Measurements from ENCODE around the gene CKLF. TPM values are rescaled to one million over a fixed set of nuclear protein-coding genes. Genes with fewer than 3 reads are reported as not detected.

Gene CKLF
- polyA plus RNA-seq, 3 donors from 2014 or later = 226 to 318 (median 229) TPM

GRCh38 chr16:66521951-66522771, 30.2 kb upstream of the CKLF start:
- Mint-ChIP-seq H3K36me3 (peaks cover 0 to 4% (median 0%) of the 10 kb centered on the region in 3 donors), H3K27me3 (ENCODE audit: low read depth in 3 of 3) (peaks cover 6 to 13% (median 8%) of the 10 kb centered on the region in 3 donors), H3K4me3 (peak overlapping the region; percentile 67 to 84 (median 80)), H3K27ac (peak overlapping the region; percentile 89 to 97 (median 93)), H3K4me1 (peaks cover 85 to 96% of the 10 kb centered on the region in 2 donors), H3K9me3 (no peaks in the 10 kb centered on the region)
- DNase-seq = peak; percentile 78 to 82 (median 80)

GRCh38 chr16:66522816-66523590, 29.4 kb upstream of the CKLF start:
- no peak for DNase-seq
- Mint-ChIP-seq H3K9me3 (no peaks in the 10 kb centered on the region), H3K36me3 (peaks cover 0 to 7% (median 0%) of the 10 kb centered on the region in 3 donors), H3K27ac (peak overlapping the region; percentile 89 to 97 (median 93)), H3K4me3 (peak overlapping the region; percentile 67 to 81 (median 80)), H3K4me1 (peaks cover 77 to 93% of the 10 kb centered on the region in 2 donors), H3K27me3 (ENCODE audit: low read depth in 3 of 3) (peaks cover 6 to 12% (median 8%) of the 10 kb centered on the region in 3 donors)

GRCh38 chr16:66523861-66524354, 28.5 kb upstream of the CKLF start:
- Mint-ChIP-seq H3K4me1 (peaks cover 69 to 86% of the 10 kb centered on the region in 2 donors), H3K27me3 (ENCODE audit: low read depth in 3 of 3) (peaks cover 6 to 12% (median 8%) of the 10 kb centered on the region in 3 donors), H3K4me3 (peak overlapping the region; percentile 67 to 81 (median 78)), H3K36me3 (peaks cover 0 to 14% (median 2%) of the 10 kb centered on the region in 3 donors), H3K27ac (peak overlapping the region; percentile 89 to 97 (median 93)), H3K9me3 (no peaks in the 10 kb centered on the region)
- peak; percentile 57 to 63 (median 60) for DNase-seq

GRCh38 chr16:66524601-66525164, 27.7 kb upstream of the CKLF start:
- peaks cover 64 to 80% of the 10 kb centered on the region in 2 donors for H3K4me1 Mint-ChIP-seq

GRCh38 chr16:66525396-66526180, 26.8 kb upstream of the CKLF start:
- peaks cover 6 to 12% (median 8%) of the 10 kb centered on the region in 3 donors for H3K27me3 Mint-ChIP-seq (ENCODE audit: low read depth in 3 of 3)
- peak overlapping the region in 2 of 5 donors; percentile 15 to 21 for H3K4me3 Mint-ChIP-seq
- peak in 2 of 3 donors; percentile 37 to 42 for DNase-seq
- peaks cover 0 to 1% (median 0%) of the 10 kb centered on the region in 6 donors for H3K9me3 Mint-ChIP-seq
- H3K36me3 Mint-ChIP-seq = peaks cover 4 to 24% (median 9%) of the 10 kb centered on the region in 3 donors
- H3K4me1 Mint-ChIP-seq = peaks cover 55 to 71% of the 10 kb centered on the region in 2 donors
- peak overlapping the region; percentile 89 to 97 (median 93) for H3K27ac Mint-ChIP-seq

More at GRCh38 chr16:66524601-66525164, 27.7 kb upstream of the CKLF start:
- peaks cover 6 to 12% (median 8%) of the 10 kb centered on the region in 3 donors for H3K27me3 Mint-ChIP-seq (ENCODE audit: low read depth in 3 of 3)
- H3K4me3 Mint-ChIP-seq = peak overlapping the region; percentile 46 to 80 (median 70)
- DNase-seq = peak; percentile 40 to 55 (median 52)
- H3K36me3 Mint-ChIP-seq = peaks cover 1 to 17% (median 6%) of the 10 kb centered on the region in 3 donors
- H3K9me3 Mint-ChIP-seq = peaks cover 0 to under 1% (median 0%) of the 10 kb centered on the region in 6 donors
- peak overlapping the region; percentile 89 to 97 (median 93) for H3K27ac Mint-ChIP-seq

- DNase-seq = no peak
These were observed 24.1 kb upstream of the CKLF start for GRCh38 chr16:66528294-66528693.

GRCh38 chr16:66529475-66529874, 22.9 kb upstream of the CKLF start:
- H3K4me1 Mint-ChIP-seq = peaks cover 18 to 33% of the 10 kb centered on the region in 2 donors
- DNase-seq = no peak

More at GRCh38 chr16:66528294-66528693, 24.1 kb upstream of the CKLF start:
- peak overlapping the region in 3 of 6 donors; percentile 35 to 57 (median 48) for H3K27ac Mint-ChIP-seq
- peaks cover 13 to 36% (median 25%) of the 10 kb centered on the region in 3 donors for H3K36me3 Mint-ChIP-seq
- H3K9me3 Mint-ChIP-seq = peaks cover 0 to 1% (median 0%) of the 10 kb centered on the region in 6 donors
- no peak overlapping the region for H3K4me3 Mint-ChIP-seq
- peaks cover 0 to 3% (median 2%) of the 10 kb centered on the region in 3 donors for H3K27me3 Mint-ChIP-seq (ENCODE audit: low read depth in 3 of 3)
- peaks cover 28 to 44% of the 10 kb centered on the region in 2 donors for H3K4me1 Mint-ChIP-seq

GRCh38 chr16:66534376-66534799, 18.0 kb upstream of the CKLF start:
- Mint-ChIP-seq H3K4me3 (no peak overlapping the region), H3K9me3 (peaks cover 0 to 4% (median 0%) of the 10 kb centered on the region in 6 donors), H3K27me3 (ENCODE audit: low read depth in 3 of 3) (peaks cover 0 to 3% (median 0%) of the 10 kb centered on the region in 3 donors), H3K4me1 (peaks cover 7 to 8% of the 10 kb centered on the region in 2 donors), H3K27ac (peak overlapping the region in 3 of 6 donors; percentile 38 to 60 (median 55)), H3K36me3 (peaks cover 30 to 42% (median 39%) of the 10 kb centered on the region in 3 donors)
- DNase-seq = no peak

More at GRCh38 chr16:66529475-66529874, 22.9 kb upstream of the CKLF start:
- H3K27me3 Mint-ChIP-seq (ENCODE audit: low read depth in 3 of 3) = no peaks in the 10 kb centered on the region
- no peak overlapping the region for H3K4me3 Mint-ChIP-seq
- H3K36me3 Mint-ChIP-seq = peaks cover 16 to 34% (median 25%) of the 10 kb centered on the region in 3 donors
- H3K27ac Mint-ChIP-seq = peak overlapping the region in 3 of 6 donors; percentile 46 to 65 (median 46)
- peaks cover 0 to 1% (median 0%) of the 10 kb centered on the region in 6 donors for H3K9me3 Mint-ChIP-seq

- H3K27ac Mint-ChIP-seq = no peak overlapping the region
- DNase-seq = no peak
- H3K27me3 Mint-ChIP-seq (ENCODE audit: low read depth in 3 of 3) = peaks cover 0 to 3% (median 0%) of the 10 kb centered on the region in 3 donors
- peaks cover 23 to 33% (median 25%) of the 10 kb centered on the region in 3 donors for H3K36me3 Mint-ChIP-seq
- no peak overlapping the region for H3K4me3 Mint-ChIP-seq
- peaks cover 18 to 22% of the 10 kb centered on the region in 2 donors for H3K4me1 Mint-ChIP-seq
- peaks cover 0 to 2% (median 0%) of the 10 kb centered on the region in 6 donors for H3K9me3 Mint-ChIP-seq
These were observed 15.9 kb upstream of the CKLF start for GRCh38 chr16:66536525-66536924.

- peak overlapping the region in 1 of 6 donors; percentile 32 for H3K27ac Mint-ChIP-seq
- peaks cover 0 to 2% (median 0%) of the 10 kb centered on the region in 6 donors for H3K9me3 Mint-ChIP-seq
These were observed 15.1 kb upstream of the CKLF start for GRCh38 chr16:66537236-66537635.

GRCh38 chr16:66538910-66539309, 13.5 kb upstream of the CKLF start:
- DNase-seq = no peak
- Mint-ChIP-seq H3K27ac (peak overlapping the region in 3 of 6 donors; percentile 23 to 64 (median 45)), H3K4me1 (peaks cover 19 to 22% of the 10 kb centered on the region in 2 donors), H3K27me3 (ENCODE audit: low read depth in 3 of 3) (peaks cover 0 to 3% (median 0%) of the 10 kb centered on the region in 3 donors), H3K9me3 (peaks cover 0 to 2% (median 0%) of the 10 kb centered on the region in 6 donors), H3K36me3 (peaks cover 17 to 29% (median 23%) of the 10 kb centered on the region in 3 donors), H3K4me3 (peak overlapping the region in 2 of 5 donors; percentile 50 to 57)

More at GRCh38 chr16:66537236-66537635, 15.1 kb upstream of the CKLF start:
- peaks cover 0 to 3% (median 0%) of the 10 kb centered on the region in 3 donors for H3K27me3 Mint-ChIP-seq (ENCODE audit: low read depth in 3 of 3)
- no peak overlapping the region for H3K4me3 Mint-ChIP-seq
- H3K4me1 Mint-ChIP-seq = peaks cover 19 to 22% of the 10 kb centered on the region in 2 donors
- DNase-seq = no peak
- H3K36me3 Mint-ChIP-seq = peaks cover 17 to 26% (median 24%) of the 10 kb centered on the region in 3 donors

Data from immature natural killer cell (primary cell).